OCI-LY7 (cell line): ENCODE results near the gene SCNN1B. TPM values are rescaled to one million over a fixed set of nuclear protein-coding genes. Genes with fewer than 3 reads are reported as not detected.
A peak's percentile ranks its signal among the peaks of the same experiment; 100 is the strongest.
"Not testable (repeated sequence)": the region's sequence is repeated elsewhere in the genome, so short reads cannot be mapped to it uniquely, and the experiment has no call there.

ENCODE experiments used
- BruUV-seq: library from RNA; stranded (reverse); fragments of 400-500 nt; replicated peaks from 2 replicates; lab custom pipeline; 2021; lab: Mats Ljungman, UMichigan
- CTCF ChIA-PET: fragments of 300-600 bp; sonication (Branson Sonifier 250); formaldehyde crosslinking; loops from one replicate; lab custom pipeline; 2022; ENCODE audit warnings: antibody characterized with exemption; ENCODE audit not compliant: unreplicated experiment; lab: Charles Lee
- POLR2A ChIA-PET: fragments of 300-600 bp; sonication (Branson Sonifier 250); formaldehyde crosslinking; loops from one replicate; lab custom pipeline; 2022; ENCODE audit warnings: antibody characterized with exemption; lab: Charles Lee
- DNase-seq: peaks from one replicate; pipeline ENCODE4 v3.0.0-alpha.2; 2015; ENCODE audit warnings: low spot score
- H2AFZ ChIP-seq: fragments of 200-600 bp; sonication (generic), shearing (Covaris generic); 2 replicates; pipeline ENCODE4 v1.6.1; 2014; ENCODE audit warnings: mild to moderate bottlenecking, antibody characterized with exemption, low read length, moderate library complexity
- H3K27ac ChIP-seq: fragments of 200-600 bp; sonication (generic); 2 replicates; pipeline ENCODE4 v1.5.1; 2014; ENCODE audit warnings: mixed run types, low read depth, mild to moderate bottlenecking, moderate library complexity, low read length, inconsistent platforms; ENCODE audit not compliant: poor library complexity, severe bottlenecking
- H3K36me3 ChIP-seq: fragments of 200-600 bp; sonication (generic); 2 replicates; pipeline ENCODE4 v1.6.1; 2014; ENCODE audit warnings: mild to moderate bottlenecking, antibody characterized with exemption, low read length, moderate library complexity, mixed read lengths; ENCODE audit not compliant: insufficient read depth
- H3K4me1 ChIP-seq: fragments of 200-600 bp; sonication (generic); 2 replicates; pipeline ENCODE4 v1.5.1; 2014; ENCODE audit warnings: mild to moderate bottlenecking, low read length; ENCODE audit not compliant: insufficient read depth, poor library complexity, severe bottlenecking
- H3K4me2 ChIP-seq: fragments of 200-600 bp; sonication (generic); 2 replicates; pipeline ENCODE4 v1.6.1; 2014; ENCODE audit warnings: mild to moderate bottlenecking, low read length
- H3K4me3 ChIP-seq: fragments of 200-600 bp; sonication (generic); 2 replicates; pipeline ENCODE4 v1.5.1; 2014; ENCODE audit warnings: mild to moderate bottlenecking, low read depth, low read length; ENCODE audit not compliant: poor library complexity, severe bottlenecking
- H3K79me2 ChIP-seq: fragments of 200-600 bp; sonication (generic); 2 replicates; pipeline ENCODE4 v1.6.1; 2016; ENCODE audit warnings: low read depth, mild to moderate bottlenecking, low read length, moderate library complexity, mixed read lengths; ENCODE audit not compliant: insufficient read depth
- H3K9me2 ChIP-seq: fragments of 200-600 bp; sonication (generic); 2 replicates; pipeline ENCODE4 v1.6.1; 2016; ENCODE audit warnings: mild to moderate bottlenecking, low read length, mixed read lengths; ENCODE audit not compliant: insufficient read depth
- H3K9me3 ChIP-seq: fragments of 200-600 bp; sonication (generic); 2 replicates; pipeline ENCODE4 v1.6.1; 2014; ENCODE audit warnings: mild to moderate bottlenecking, mixed run types, low read length, mixed read lengths
- H4K20me1 ChIP-seq: fragments of 200-600 bp; sonication (generic); 2 replicates; pipeline ENCODE4 v1.6.1; 2014; ENCODE audit warnings: mild to moderate bottlenecking, antibody characterized with exemption, low read length, moderate library complexity, mixed read lengths; ENCODE audit not compliant: insufficient read depth
- CTCF ChIP-seq: fragments of 200-600 bp; sonication (generic); conservative IDR thresholded peaks from 2 replicates; pipeline ENCODE4 v1.5.1; 2014; ENCODE audit warnings: mild to moderate bottlenecking, antibody characterized with exemption, low read length, moderate library complexity, mixed read lengths
- EZH2phosphoT487 ChIP-seq: fragments of 200-600 bp; sonication (generic); IDR thresholded peaks from 2 replicates; pipeline ENCODE4 v1.6.1; 2018; ENCODE audit warnings: low read depth, borderline replicate concordance, mild to moderate bottlenecking, mixed run types, antibody characterized with exemption, low read length, moderate library complexity, mixed read lengths
- intact Hi-C: fragments of 100-400 bp; cut with micrococcal nuclease; formaldehyde crosslinking; loops from one replicate; pipeline ENCODE4 v1.10.0; 2022; ENCODE audit not compliant: unreplicated experiment
- total RNA-seq, 2 experiments: library from RNA; depleted of rRNA in 1 of 2; stranded (reverse); fragments of >200 nt in 1 of 2; shearing (Covaris generic) in 1 of 2; gene quantifications; 2 replicates each; pipeline ENCODE4 v1.2.3, GENCODE V29; 2014 to 2022

SCNN1B gene
- total RNA-seq, 2 experiments from 2014 or later = 0.23 TPM; not detected in 1

- Histone ChIP-seq H2AFZ (peak overlapping the region; percentile 92), H3K36me3 (no peaks in the 10 kb centered on the region), H3K4me3 (no peak overlapping the region), H4K20me1 (no peaks in the 10 kb centered on the region), H3K9me3 (peaks cover 9% of the 10 kb centered on the region; the same call in 1 of the 2 replicates), H3K4me1 (peaks cover 4% of the 10 kb centered on the region), H3K4me2 (no peak overlapping the region), H3K27ac (no peak overlapping the region), H3K9me2 (no peaks in the 10 kb centered on the region), H3K79me2 (no peaks in the 10 kb centered on the region)
- POLR2A ChIA-PET = no interaction called here
- DNase-seq = peak; percentile 58
- intact Hi-C loops = loop anchor here (2.0 to 5.0 kb wide), 2 partner anchors 115 to 138 kb away; partner anchors contain the start of gene SCNN1G
- TF ChIP-seq CTCF (peak; percentile 79), EZH2phosphoT487 (no peak)
- no TSS peak for BruUV-seq
- CTCF ChIA-PET = no interaction called here
These were observed 5.1 kb upstream of the SCNN1B start for GRCh38 chr16:23296994-23297393.

- no peak overlapping the region for H3K4me3 ChIP-seq
- intact Hi-C loops = loop anchor here (5.0 kb wide), 1 partner anchor 116 kb away; the partner anchor contains the start of gene SCNN1G
- no peak overlapping the region for H2AFZ ChIP-seq
- TF ChIP-seq EZH2phosphoT487 (no peak), CTCF (no peak)
- POLR2A ChIA-PET = no interaction called here
- no TSS peak for BruUV-seq
- H3K4me2 ChIP-seq = no peak overlapping the region
- H3K27ac ChIP-seq = no peak overlapping the region
- peaks cover 9% of the 10 kb centered on the region; the same call in 1 of the 2 replicates for H3K9me3 ChIP-seq
- CTCF ChIA-PET = no interaction called here
- no peaks in the 10 kb centered on the region for H3K9me2 ChIP-seq
- H3K36me3 ChIP-seq = no peaks in the 10 kb centered on the region
- peaks cover 4% of the 10 kb centered on the region for H3K4me1 ChIP-seq
- H4K20me1 ChIP-seq = no peaks in the 10 kb centered on the region
- no peak for DNase-seq
- no peaks in the 10 kb centered on the region for H3K79me2 ChIP-seq
These were observed 3.7 kb upstream of the SCNN1B start for GRCh38 chr16:23298290-23298915.

GRCh38 chr16:23299815-23300214 lies 2.3 kb upstream of the SCNN1B start:
- DNase-seq, H3K36me3 ChIP-seq, H3K4me2 ChIP-seq, H3K79me2 ChIP-seq, H3K4me1 ChIP-seq, H2AFZ ChIP-seq, H4K20me1 ChIP-seq, H3K27ac ChIP-seq, H3K9me3 ChIP-seq, POLR2A ChIA-PET, BruUV-seq, CTCF ChIA-PET, H3K9me2 ChIP-seq, H3K4me3 ChIP-seq: not testable (repeated sequence)
- intact Hi-C loops = loop anchor here (5.0 kb wide), 1 partner anchor 118 kb away; the partner anchor contains the start of gene SCNN1G
